A549 (cell line): ENCODE measurements around the gene GAD2. TPM values are rescaled to one million over a fixed set of nuclear protein-coding genes. Genes with fewer than 3 reads are reported as not detected.

Experiments used
- ATAC-seq, 2 experiments: fragments of 200-7000 bp in 1 of 2; fragments of >200 bp in 1 of 2; cut with Nextera tagmentation in 1 of 2; cut with Tn5 transposase in 1 of 2; 3 replicates each; pipeline versions ENCODE4 v1.8.0 to v1.9.1; 2018 to 2020; ENCODE audit warnings: mild to moderate bottlenecking in 1 of 2, moderate library complexity in 1 of 2
- CTCF ChIA-PET: fragments of 300-600 bp; sonication (Branson Sonifier 250); formaldehyde crosslinking; extraction: SDS; loops from one replicate; lab custom pipeline; 2021; ENCODE audit warnings: antibody characterized with exemption, inconsistent platforms; lab: Yijun Ruan, JAX
- POLR2A ChIA-PET: fragments of 350-600 bp; formaldehyde crosslinking; extraction: SDS; loops from one replicate; lab custom pipeline; 2021; ENCODE audit warnings: antibody characterized with exemption, inconsistent platforms; lab: Yijun Ruan, JAX
- DNase-seq, 2 experiments: peaks; one replicate each; pipeline versions ENCODE4 v3.0.0 to v3.0.0-alpha.2; 2011 to 2016; ENCODE audit warnings: low read depth in 1 of 2, low spot score in 1 of 2
- FAIRE-seq: peaks from 2 replicates; lab custom pipeline; 2011; peaks lifted over from hg19 to GRCh38; lab: Jason Lieb, UNC
- H3K27ac ChIP-seq, 2 experiments: fragments of >200 bp; sonication (Bioruptor Twin); formaldehyde crosslinking; 3 replicates each; pipeline ENCODE4 v1.5.1; 2016 to 2017
- H3K4me1 ChIP-seq: fragments of >200 bp; sonication (Bioruptor Twin); formaldehyde crosslinking; 3 replicates; pipeline ENCODE4 v1.6.1; 2016
- H3K4me2 ChIP-seq: fragments of >200 bp; sonication (Bioruptor Twin); formaldehyde crosslinking; 3 replicates; pipeline ENCODE4 v1.6.1; 2016
- H3K4me3 ChIP-seq: fragments of >200 bp; sonication (Bioruptor Twin); formaldehyde crosslinking; 3 replicates; pipeline ENCODE4 v1.5.1; 2016
- H3K9me3 ChIP-seq: fragments of >200 bp; sonication (Bioruptor Twin); formaldehyde crosslinking; 3 replicates; pipeline ENCODE4 v1.6.1; 2016
- BCL3 ChIP-seq: fragments of >200 bp; sonication (Bioruptor Twin); formaldehyde crosslinking; IDR thresholded peaks from 3 replicates; pipeline ENCODE4 v1.6.1; 2016
- CBX2 ChIP-seq: fragments of 200-600 bp; sonication (generic); IDR thresholded peaks from 2 replicates; pipeline ENCODE4 v1.6.1; 2016; ENCODE audit warnings: low read depth, mild to moderate bottlenecking, borderline replicate concordance
- CHD2 ChIP-seq: fragments of 150-350 bp; IDR thresholded peaks from 2 replicates; pipeline ENCODE4 v1.6.1; 2014; ENCODE audit warnings: low read length; ENCODE audit not compliant: partially characterized antibody
- EHMT2 ChIP-seq: fragments of 200-600 bp; sonication (generic); IDR thresholded peaks from 2 replicates; pipeline ENCODE4 v1.6.1; 2016; ENCODE audit warnings: antibody characterized with exemption, low read depth, mild to moderate bottlenecking, moderate library complexity
- ELK1 ChIP-seq: fragments of 150-350 bp; IDR thresholded peaks from 2 replicates; pipeline ENCODE4 v1.6.1; 2014; ENCODE audit warnings: low read depth, mild to moderate bottlenecking, low read length
- EP300 ChIP-seq, 2 experiments: fragments of >200 bp; sonication (Bioruptor Twin); formaldehyde crosslinking; IDR thresholded peaks; 2 replicates in 1 of 2; 3 replicates in 1 of 2; pipeline ENCODE4 v1.6.1; 2016 to 2017
- HEYL ChIP-seq: fragments of 250-450 bp; sonication (Bioruptor Pico); IDR thresholded peaks from 2 replicates; pipeline ENCODE4 v1.8.0; 2021; ENCODE audit warnings: mild to moderate bottlenecking, moderate library complexity
- JUN ChIP-seq, 2 experiments: fragments of >200 bp; sonication (Bioruptor Twin); formaldehyde crosslinking; IDR thresholded peaks; 2 replicates in 1 of 2; 3 replicates in 1 of 2; pipeline ENCODE4 v1.6.1; 2016 to 2017
- KDM1A ChIP-seq: fragments of 200-600 bp; sonication (generic); IDR thresholded peaks from 2 replicates; pipeline ENCODE4 v1.6.1; 2016; ENCODE audit warnings: low read depth, mild to moderate bottlenecking
- MAFK ChIP-seq: fragments of 450-650 bp; IDR thresholded peaks from 2 replicates; pipeline ENCODE4 v1.6.1; 2014; ENCODE audit not compliant: partially characterized antibody
- NFE2L2 ChIP-seq: fragments of 150-350 bp; conservative IDR thresholded peaks from 2 replicates; pipeline ENCODE4 v1.6.1; 2014; ENCODE audit warnings: low read length
- NR3C1 ChIP-seq: fragments of >200 bp; sonication (Bioruptor Twin); formaldehyde crosslinking; IDR thresholded peaks from 3 replicates; pipeline ENCODE4 v1.6.1; 2017
- PBX3 ChIP-seq: IDR thresholded peaks from 2 replicates; pipeline ENCODE4 v1.6.1; 2012
- POLR2A ChIP-seq: IDR thresholded peaks from 2 replicates; pipeline ENCODE4 v1.6.1; 2012; ENCODE audit warnings: mild to moderate bottlenecking, low read length
- RFX5 ChIP-seq: fragments of 450-650 bp; IDR thresholded peaks from 2 replicates; pipeline ENCODE4 v1.7.1; 2014; ENCODE audit warnings: antibody characterized with exemption, mild to moderate bottlenecking, moderate library complexity
- RNF2 ChIP-seq: fragments of 200-600 bp; sonication (generic); IDR thresholded peaks from 2 replicates; pipeline ENCODE4 v1.6.1; 2016; ENCODE audit warnings: low read depth, mild to moderate bottlenecking, antibody characterized with exemption, moderate library complexity, borderline replicate concordance
- TP53 ChIP-seq: fragments of 250-450 bp; sonication (Bioruptor Pico); IDR thresholded peaks from 2 replicates; pipeline ENCODE4 v1.5.0; 2021; ENCODE audit warnings: mild to moderate bottlenecking, moderate library complexity
- WGBS: methylation state at CpG from one replicate; pipeline ENCODE4 v1.1.6; 2017; ENCODE audit errors: missing lambda C conversion rate; 5-methylcytosine and 5-hydroxymethylcytosine counted together
- polyA plus RNA-seq, 4 experiments: library from polyadenylated mRNA; depleted of rRNA in 3 of 4; stranded (reverse); fragments of >200 nt; fragmentation: RNase III in 1 of 4; extraction: RNeasy Plus Mini Kit Qiagen cat#74134 plus additional on column Dnase treatment in 1 of 4; gene quantifications; 2 replicates in 3 of 4; 3 replicates in 1 of 4; pipeline ENCODE4 v1.2.3, GENCODE V29; 2011 to 2017

The GAD2 gene
- polyA plus RNA-seq, 2 of the 4 experiments (the other 2 are of a cell fraction), result not detected

GRCh38 chr10:26217396-26218086, 967 bp downstream of the GAD2 start:
- CTCF ChIA-PET, result no interaction called here
- Histone ChIP-seq H3K27ac (no peak overlapping the region), H3K9me3 (0 out of 3 replicates have a peak, but pooled peaks cover 2% of the 10 kb centered on the region), H3K4me3 (peak overlapping the region; percentile 33), H3K4me2 (peak overlapping the region; percentile 68), H3K4me1 (peaks cover 23% of the 10 kb centered on the region; the same call in 2 of the 3 replicates)
- ATAC-seq (peak; percentile 40 to 65; a peak in 4 of 6 replicates), FAIRE-seq (no peak), DNase-seq (no peak)
- WGBS, result 32% methylated on average over 34 of the region's 64 CpGs
- POLR2A ChIA-PET, result no interaction called here
- TF ChIP-seq RNF2, result peak; percentile 52
- no peak for TF ChIP-seq BCL3

- ChIA-PET POLR2A (no interaction called here), CTCF (interaction anchor here (0.9 to 1.0 kb wide), 3 partner anchors 7 to 494 kb away, joined by 3 read pairs; no protein-coding TSS in a partner anchor)
- FAIRE-seq, result no peak
- Histone ChIP-seq H3K4me1 (peaks cover 23% of the 10 kb centered on the region; the same call in 2 of the 3 replicates), H3K9me3 (0 out of 3 replicates have a peak, but pooled peaks cover 2% of the 10 kb centered on the region), H3K4me2 (no peak overlapping the region), H3K4me3 (no peak overlapping the region), H3K27ac (no peak overlapping the region)
- DNase-seq, result no peak
- no peak for ATAC-seq
- TF ChIP-seq KDM1A, result no peak
- TF ChIP-seq ELK1, result no peak
- no peak for TF ChIP-seq RFX5
- 3% methylated on average over 1 of the region's 1 CpG for WGBS
Measured at GRCh38 chr10:26219676-26220075, 3.1 kb downstream of the GAD2 start.

- Histone ChIP-seq H3K27ac (no peak overlapping the region), H3K9me3 (0 out of 3 replicates have a peak, but pooled peaks cover 2% of the 10 kb centered on the region), H3K4me2 (no peak overlapping the region), H3K4me3 (no peak overlapping the region), H3K4me1 (peaks cover 20% of the 10 kb centered on the region; the same call in 2 of the 3 replicates)
- ChIA-PET CTCF (no interaction called here), POLR2A (no interaction called here)
- ATAC-seq, result no peak
- no peak for DNase-seq
- no peak for TF ChIP-seq HEYL (CRISPR knock-in tag)
- TF ChIP-seq RNF2, result no peak
- TF ChIP-seq TP53 (CRISPR knock-in tag), result no peak
- TF ChIP-seq NFE2L2, result no peak
- TF ChIP-seq POLR2A, result no peak
- no peak for TF ChIP-seq RFX5
- TF ChIP-seq MAFK, result no peak
- TF ChIP-seq NR3C1, result no peak
- no peak for TF ChIP-seq CBX2
- no peak for TF ChIP-seq PBX3
- no peak for TF ChIP-seq EP300 (IDR thresholded peaks at IDR 0.05)
- no peak for TF ChIP-seq JUN (IDR thresholded peaks at IDR 0.05)
- TF ChIP-seq CHD2, result no peak
- no peak for TF ChIP-seq EHMT2
- TF ChIP-seq, all 56 proteins: peak for 0
- no peak for FAIRE-seq
Measured at GRCh38 chr10:26220901-26221300, 4.3 kb downstream of the GAD2 start.
